UCSD-AML1 (cell line): ENCODE results near the gene AAK1.
"Not testable (repeated sequence)": the region's sequence is repeated elsewhere in the genome, so short reads cannot be mapped to it uniquely, and the experiment has no call there.

Experiments
- DNase-seq: peaks from one replicate; lab custom pipeline; 2025; ENCODE audit not compliant: unreplicated experiment; lab: John Stamatoyannopoulos, UW

AAK1 gene

DNA sequence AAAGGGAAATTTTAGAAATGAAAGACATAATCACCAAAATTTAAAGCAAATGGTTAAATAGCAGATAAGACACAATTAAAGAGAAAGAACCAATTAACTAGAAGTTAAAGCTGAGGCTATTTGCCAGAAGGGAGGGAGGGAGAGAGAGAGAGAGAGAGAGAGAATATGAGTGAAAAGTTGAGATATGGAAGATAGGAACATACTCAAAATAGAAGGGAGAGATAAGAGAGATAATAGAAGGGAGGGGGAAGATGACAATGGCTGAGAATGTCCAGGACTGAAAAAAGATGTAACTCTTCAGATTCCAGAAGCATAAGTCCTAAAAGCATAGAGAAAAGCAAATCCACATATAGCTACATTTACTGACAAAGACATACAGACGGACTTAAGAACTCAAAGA, 17.1 kb upstream of the AAK1 start:
- no peak for DNase-seq

DNA sequence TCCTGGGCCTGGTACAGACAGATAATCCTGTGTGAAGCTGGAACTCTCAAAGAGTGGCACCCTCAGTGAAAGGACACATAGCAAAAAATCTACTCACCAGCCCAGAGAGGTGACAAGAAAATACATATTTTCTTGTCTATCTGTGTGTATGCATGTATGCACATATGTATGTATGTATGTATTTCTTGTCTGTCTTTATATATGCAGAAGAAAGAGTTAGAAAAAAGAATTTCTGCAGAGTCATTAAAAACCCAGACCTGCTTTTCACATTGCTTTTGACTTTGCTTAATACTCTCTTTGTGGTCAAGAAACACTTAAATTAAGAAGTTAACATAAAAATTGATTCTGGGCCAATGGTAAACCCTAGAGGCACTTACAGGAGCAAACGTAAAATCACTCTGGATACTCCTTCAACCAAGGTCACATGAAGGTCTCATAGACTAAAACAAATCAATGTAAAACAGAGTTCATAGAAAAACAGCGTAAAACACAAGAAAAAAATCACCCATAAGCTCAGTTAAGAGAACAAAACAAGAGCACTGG, 16.5 kb upstream of the AAK1 start:
- DNase-seq = no peak

DNA sequence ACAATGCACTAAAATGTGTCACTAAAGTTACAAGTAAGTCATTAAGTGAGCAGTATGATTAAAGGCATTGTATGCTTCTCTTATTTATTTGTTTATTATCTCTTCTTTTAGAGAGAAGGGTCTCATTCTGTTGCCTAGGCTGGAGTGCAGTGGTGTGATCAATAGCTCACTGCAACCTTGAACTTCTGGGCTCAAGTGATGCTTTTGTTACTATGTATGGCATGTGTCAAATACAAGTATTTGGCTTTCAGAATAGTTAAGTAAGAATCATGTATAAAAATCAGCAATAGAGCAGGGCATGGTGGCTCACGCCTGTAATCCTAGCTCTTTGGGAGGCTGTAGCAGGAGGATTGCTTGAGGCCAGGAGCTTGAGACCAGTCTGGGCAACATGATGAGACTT, 15.8 kb upstream of the AAK1 start:
- no peak for DNase-seq

DNA sequence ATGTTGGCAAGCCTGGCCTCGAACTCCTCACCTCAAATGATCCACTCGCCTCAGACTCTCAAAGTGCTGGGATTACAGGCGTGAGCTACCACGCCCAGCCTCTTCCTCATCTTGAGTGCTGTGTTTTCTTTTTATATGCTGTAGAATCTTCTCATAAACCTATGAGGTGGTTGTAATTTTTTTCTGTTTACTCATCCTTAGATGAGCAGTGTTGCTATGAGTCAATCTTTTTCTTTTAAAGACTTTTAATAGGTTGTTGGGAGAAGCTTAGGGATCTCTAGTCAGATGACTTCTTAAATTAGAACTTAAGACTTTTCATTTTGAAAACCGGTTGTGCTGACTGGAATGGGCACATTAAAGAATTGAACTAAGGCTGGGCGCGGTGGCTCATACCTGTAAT, 8.7 kb upstream of the AAK1 start:
- no peak for DNase-seq

DNA sequence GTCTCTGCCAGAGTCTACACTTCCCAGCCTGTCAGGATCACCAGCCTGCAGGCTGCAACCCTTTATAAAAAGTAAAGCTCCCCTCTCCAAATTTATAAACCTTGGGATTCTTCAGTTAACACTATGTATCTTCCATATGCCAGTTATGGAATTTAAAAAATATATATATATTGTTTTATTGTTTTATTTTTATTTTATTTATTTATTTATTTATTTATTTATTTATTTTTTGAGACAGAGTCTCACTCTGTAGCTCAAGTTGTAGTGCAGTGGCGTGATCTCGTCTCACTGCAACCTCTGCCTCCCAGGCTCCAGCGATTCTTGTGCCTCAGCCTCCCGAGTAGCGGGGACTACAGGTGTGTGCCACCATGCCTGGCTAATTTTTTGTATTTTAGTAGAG, 3.7 kb upstream of the AAK1 start:
- not testable (repeated sequence) for DNase-seq

DNA sequence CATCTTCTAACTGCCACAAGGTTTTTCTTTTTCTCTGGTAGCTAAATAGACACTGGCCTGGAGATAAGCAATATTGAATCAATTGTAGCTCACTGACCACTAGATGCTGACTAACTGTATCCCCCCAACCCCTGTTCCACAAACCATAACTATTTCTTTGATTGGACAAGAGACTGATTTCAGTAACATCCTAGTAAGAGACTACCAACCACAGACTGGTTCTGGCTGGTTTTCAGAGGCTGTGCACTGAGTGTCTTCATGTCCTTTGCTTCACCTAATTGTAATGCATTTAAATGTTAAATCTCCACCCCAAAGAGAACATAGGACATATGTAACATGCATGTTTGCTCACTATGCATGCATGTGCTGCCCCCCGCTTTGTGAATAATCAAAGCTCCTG, 3.2 kb upstream of the AAK1 start:
- DNase-seq = no peak

DNA sequence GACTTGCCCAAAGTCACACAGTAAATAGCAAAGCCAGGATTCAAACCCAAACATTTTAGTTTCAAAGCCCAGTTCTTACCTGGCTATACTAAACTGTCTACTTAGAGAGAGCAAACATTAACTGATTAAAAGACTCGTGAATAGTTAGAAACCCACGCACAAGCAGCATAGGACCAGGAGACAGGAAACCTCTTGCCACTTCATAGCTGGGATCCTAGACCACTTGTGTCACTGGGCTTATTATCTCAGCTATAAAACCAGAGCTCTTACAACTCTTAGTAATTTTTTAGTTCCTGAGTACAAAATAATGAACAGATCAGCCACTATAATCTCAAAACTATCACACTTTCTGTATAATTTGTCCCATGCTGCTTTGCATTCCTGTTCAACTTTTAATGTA, 2.4 kb upstream of the AAK1 start:
- DNase-seq = no peak

DNA sequence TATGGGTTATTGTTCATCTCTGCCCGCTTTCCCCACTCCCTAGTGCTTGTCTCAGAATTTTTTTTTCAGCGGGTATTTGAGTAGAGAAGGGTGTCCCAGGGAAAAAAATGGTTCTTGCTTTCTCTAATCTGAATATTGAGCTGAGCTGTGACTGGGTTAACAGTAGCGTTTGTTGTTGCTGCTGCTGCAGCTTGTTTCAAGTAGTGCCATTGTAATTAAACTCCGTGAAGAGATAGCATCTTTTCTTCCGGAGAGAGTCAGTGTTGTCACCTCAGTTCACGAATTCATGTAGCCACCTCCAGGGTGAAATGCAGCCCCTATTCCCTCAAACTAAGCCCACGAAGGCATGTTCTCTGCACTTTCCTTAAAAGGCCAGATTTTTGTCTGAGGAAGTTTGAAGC, 1.5 kb upstream of the AAK1 start:
- DNase-seq = no peak

DNA sequence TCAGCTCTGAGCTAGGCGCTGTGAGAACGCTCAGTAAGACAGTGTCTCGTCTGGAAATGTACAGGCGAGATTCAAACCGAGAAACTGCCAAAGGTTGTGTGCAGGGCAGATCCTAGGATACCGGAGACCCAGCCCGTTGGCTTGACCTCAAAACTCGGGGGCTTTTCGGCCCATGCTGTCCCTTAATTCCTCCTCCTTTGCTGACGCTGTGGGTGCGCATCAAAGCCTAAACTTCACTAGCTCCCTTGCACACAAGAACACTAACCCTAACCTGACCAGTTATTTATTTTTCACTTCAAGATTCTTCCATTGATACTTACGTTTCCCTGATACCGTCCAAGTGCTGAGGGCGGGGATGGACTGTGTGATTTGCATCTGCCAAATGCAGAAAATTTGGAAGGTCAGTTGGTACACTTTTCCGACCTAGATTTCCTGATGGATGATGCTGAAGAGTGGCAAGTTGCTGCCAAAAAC, 1.0 kb upstream of the AAK1 start:
- no peak for DNase-seq

DNA sequence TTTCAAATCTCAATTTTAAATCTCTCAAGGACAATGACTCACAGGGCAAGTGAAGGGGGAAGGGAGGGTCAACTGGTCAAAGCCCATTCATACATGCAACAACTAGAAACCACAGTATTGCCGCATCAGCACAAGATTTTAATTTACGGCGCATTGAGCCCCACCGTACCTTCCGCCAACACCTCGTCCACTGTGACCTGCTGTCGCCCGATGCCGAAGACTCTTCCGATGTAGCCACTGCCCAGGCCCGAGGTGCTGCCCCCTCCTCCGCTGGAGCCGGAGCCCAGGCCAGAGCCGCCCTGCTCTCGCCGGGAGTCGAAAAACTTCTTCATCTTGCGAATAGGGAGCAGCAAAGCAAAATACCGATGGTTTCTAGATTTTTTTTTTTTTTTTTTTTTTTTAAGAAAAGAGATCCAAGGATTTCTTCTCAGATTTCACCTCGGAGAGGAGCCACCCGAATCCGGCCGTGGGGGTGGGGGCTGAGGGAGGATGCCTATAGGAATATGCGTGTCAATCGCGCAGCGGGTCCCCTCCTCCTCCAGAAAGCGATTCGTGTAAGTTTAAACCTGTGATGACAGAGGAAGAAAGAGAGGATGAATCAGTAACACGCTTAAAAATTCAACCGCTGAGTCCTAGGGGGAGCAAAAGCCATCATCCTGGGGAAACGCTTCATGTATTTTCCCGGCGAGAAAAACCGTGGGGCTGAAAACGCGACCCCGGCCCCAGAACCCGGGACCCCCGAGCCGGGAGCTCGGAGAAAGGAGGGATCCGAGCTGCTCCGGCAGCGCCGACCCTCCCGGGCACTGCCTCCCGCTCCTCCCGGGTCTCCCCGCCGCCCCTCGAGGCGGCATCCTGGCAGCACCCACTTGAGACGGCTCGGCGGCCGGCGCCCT, 584 bp downstream of the AAK1 start:
- DNase-seq = peak; percentile 49

DNA sequence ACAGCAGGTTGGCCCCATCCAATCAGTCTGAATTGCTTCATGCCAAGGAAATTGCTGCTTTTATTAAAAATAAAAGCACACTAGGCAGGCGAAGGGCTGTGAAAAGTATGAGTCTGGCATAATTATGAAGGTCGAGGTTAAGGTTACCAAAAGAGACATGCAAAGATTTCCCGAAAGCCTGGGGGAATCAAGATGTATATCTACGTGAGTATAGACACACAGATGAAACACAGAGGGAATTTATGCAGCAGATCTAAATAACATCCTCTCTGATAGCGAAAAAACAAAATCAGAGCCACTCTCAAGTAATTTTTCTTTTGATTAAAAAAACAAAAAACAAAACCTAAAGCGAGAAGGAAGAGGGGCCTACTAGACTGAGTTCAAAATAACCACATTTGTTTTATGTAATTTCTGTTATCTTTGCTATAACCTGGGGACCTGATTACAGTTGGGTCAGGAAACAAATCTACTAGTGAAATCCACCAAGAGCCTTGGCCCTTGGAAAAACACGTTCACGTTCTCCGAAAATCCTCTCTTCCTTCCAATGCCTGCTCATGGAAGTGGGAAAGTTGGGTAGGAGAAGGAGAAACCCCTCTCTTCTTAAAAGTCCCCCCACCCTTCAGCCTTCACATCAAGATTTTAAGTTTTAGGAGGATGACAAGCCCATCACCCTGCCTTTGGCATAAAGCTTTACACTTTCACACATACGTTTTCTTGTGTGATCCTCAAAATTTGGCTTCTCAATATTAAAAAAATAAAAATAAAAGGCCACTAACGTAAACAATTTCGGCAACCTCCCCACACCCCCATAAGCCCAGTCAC, 1.4 kb downstream of the AAK1 start:
- no peak for DNase-seq

DNA sequence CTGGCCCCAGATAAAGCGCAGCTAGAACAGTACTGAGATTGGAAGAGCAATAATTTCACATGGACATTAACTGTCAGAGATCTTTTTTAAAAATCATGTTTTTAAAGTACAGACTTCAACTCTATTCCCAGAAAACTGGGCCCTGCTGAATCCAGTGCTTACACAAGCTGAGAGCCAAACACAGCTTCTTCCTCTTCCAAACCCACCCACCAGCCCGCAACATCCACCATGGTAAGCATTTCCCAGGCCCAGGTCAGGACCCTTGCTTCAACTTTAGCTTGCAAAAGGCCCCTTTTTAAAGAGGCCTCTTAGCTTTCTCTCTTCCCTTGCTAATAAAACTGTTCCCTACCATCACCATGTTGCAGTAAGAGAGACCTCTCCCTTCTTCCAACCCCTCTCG, 2.1 kb downstream of the AAK1 start:
- no peak for DNase-seq

DNA sequence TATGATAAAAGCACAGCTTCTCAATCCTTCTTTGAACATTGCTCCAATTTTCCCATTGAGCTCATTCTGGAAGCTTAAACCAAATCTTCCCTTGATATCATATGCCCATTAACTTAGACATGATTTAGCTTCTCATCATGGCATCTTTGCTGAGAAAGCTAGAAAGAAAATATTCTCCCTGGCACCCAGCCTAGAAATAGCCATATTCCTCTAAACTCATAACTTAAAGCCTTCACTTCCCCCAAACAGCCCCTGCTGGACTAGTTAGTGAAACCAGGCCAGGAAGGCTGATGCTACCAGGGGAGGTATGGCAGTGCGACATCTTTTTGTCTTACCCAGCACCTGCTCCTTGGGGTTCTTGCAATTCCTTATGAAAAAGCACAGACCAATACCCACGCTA, 4.3 kb downstream of the AAK1 start:
- no peak for DNase-seq

DNA sequence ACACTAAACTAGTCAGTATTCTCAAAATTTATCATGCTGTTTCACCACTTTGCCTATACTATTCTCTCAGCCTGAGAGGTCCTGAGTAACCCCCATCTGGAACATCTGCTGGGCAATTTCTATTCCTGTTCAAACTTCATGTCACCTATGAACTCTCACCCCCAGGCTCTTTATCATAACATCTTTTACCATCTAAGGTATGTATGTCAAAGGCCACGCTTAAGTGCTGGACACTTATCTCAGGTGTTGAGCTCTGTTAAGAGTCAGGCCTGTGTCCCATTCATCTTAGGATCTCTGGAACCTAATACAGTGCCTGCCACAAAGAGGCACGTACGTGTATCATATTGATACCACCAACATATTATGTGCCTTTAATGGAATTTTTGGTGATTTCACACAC, 4.9 kb downstream of the AAK1 start:
- DNase-seq = no peak

DNA sequence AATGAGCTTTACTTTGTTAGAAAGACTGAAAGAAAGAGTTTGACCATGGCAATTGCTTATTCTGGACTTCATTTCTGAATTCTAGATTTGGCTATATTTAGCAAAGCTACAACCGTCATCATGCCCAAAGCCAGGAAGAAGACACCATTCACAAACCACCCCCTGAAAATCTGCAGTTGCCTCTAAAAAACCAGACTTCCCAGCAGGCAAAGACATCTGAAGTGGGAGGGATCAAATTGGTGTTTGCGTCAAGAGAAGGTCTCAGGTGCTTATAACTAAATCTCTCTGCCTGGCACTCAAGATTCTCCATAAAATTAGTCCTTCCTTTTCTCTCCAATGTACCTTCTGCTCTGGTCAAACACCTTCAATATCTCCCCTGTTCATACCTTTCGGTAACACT, 5.6 kb downstream of the AAK1 start:
- no peak for DNase-seq

DNA sequence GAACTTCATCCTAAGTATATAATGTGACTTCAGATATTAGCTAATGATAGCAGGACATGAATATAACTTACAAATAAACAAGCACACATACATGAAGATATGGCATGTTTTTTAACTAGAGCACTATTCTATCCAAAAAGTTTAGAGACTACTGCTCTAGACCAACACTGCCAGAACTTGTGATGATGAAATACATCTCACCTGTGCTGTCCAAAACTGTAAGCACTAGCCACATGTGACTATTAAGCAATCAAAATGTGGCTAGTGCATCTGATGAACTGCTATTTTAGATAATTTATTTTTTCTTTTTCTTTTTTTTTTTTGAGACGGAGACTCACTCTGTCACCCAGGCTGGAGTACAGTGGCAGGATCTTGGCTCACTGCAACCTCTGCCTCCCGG, 7.1 kb downstream of the AAK1 start:
- no peak for DNase-seq

DNA sequence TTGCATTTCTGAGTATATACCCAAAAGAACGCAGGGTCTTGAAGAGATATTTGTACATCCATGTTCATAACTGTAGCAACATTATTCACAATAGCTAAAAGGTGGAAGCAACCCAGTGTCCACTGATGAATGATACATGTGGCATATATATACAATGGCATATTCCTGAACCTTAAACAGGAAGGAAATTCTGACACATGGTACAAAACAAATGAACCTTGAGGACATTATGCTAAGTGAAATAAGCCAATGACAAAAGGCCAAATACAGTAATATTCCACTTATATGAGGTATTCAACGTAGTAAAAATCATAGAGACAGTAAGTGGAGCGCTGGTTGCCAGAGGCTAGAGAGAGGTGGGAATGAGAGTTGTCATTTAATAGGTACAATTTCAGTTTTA, 8.1 kb downstream of the AAK1 start:
- no peak for DNase-seq

DNA sequence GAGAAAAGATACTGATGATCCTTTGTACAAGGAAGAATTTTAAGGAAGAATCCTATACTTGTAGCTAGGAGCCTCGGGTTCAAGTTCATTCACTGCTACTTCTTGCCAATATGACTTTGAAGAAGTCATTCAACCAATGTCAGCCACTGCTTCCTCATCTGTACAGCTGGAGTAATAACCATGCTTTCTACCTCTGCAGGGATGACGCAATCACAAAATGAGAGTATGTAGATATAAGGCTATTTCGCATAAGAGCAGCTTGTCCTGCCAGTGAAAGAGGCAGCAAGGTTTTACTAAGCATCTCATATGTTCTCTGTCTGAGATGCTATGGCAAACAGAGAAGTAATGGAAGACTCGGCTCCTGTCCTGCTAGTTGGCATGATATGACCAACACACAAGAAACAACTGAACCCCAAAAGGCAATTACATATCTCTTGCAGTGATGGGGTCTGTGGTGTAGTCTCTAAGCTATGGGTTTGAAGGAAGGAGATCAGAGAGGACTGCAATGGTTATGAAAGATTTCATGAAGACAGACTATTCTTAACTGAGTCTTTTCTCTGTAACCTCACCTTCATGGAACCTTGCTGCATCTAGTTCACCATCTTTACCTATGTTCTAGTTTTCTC, 9.2 kb downstream of the AAK1 start:
- DNase-seq = no peak

DNA sequence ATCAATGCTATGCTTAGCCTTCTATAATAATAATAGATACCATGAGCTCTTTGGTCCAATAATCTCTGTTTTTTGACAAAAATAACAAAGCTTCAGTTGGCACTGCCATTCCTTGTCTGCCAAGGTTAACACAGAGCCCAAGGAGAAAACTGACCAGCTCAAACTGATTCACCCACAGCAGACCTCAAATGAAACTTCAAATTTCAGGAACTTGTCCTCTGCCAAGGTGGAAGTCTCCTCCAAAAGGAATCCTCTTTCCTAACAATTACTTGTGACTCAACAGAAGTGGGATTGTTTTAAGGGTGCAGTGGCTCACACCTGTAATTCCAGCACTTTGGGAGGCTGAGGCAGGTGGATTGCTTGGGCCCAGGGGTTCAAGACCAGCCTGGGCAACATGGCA, 12.1 kb downstream of the AAK1 start:
- no peak for DNase-seq

DNA sequence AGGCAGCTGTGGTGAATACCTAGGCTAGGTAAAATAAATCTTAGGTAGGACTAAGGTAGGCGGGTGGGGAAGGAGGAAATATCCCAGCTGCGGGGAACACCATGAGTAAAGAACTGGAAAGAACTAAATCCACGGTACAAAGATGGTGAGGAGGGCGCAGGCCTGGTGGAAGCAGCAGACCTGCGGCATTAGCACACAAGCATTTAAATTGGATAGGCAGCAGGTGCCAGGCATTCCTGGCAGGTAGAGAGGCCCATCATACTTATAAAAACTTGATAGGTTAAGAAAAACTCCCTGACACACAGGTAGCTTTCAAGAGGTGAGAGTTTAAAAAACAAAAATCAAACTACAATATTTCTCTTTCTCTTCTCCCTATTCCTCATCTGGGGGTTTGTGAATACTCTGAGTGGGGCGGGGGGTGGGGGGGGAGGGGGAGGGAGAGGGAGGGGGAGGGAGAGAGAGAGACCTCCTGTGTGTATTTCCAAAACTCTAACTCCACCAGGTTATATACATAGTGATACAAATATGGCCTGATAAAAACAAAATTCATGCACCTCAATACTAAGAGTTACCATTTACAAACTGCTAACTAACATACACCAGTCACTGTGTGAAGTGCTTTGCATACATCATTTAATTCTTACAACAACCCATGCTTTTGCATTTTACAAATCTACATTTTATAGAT, 13.5 kb downstream of the AAK1 start:
- DNase-seq = no peak
